K562 (cell line): Measurements from ENCODE around the gene TNIK. TPM values are rescaled to one million over a fixed set of nuclear protein-coding genes. Genes with fewer than 3 reads are reported as not detected.
A peak's percentile ranks its signal among the peaks of the same experiment; 100 is the strongest.

Experiments used
- BCL6 ChIP-seq: fragments of 250-450 bp; sonication (Bioruptor Pico); IDR thresholded peaks from 2 replicates; pipeline ENCODE4 v1.4.0; 2020
- C11orf30 ChIP-seq: fragments of 450-650 bp; IDR thresholded peaks from 2 replicates; pipeline ENCODE4 v1.6.1; 2016; ENCODE audit warnings: low read depth, mild to moderate bottlenecking
- HDAC8 ChIP-seq: fragments of 450-650 bp; IDR thresholded peaks from 2 replicates; pipeline ENCODE4 v1.6.1; 2016; ENCODE audit warnings: mild to moderate bottlenecking, missing genetic modification characterization, moderate library complexity, missing compliant biosample characterization
- KDM4B ChIP-seq, 2 experiments: fragments of 450-650 bp in 1 of 2; sonication (generic) in 1 of 2; IDR thresholded peaks; 2 replicates each; pipeline ENCODE4 v1.6.1; 2016 to 2017; ENCODE audit warnings: borderline replicate concordance in 2 of 2, antibody characterized with exemption in 1 of 2, low read depth in 1 of 2, mild to moderate bottlenecking in 1 of 2
- KLF10 ChIP-seq: fragments of 250-450 bp; sonication (Bioruptor Pico); IDR thresholded peaks from 2 replicates; pipeline ENCODE4 v1.6.1; 2021; ENCODE audit warnings: matching md5 sums
- MAFK ChIP-seq: IDR thresholded peaks from 2 replicates; pipeline ENCODE4 v1.6.1; 2011; ENCODE audit warnings: low read length, improper control_type of control experiment
- NBN ChIP-seq: fragments of 450-650 bp; IDR thresholded peaks from 2 replicates; pipeline ENCODE4 v1.6.1; 2016; ENCODE audit warnings: low read depth, mild to moderate bottlenecking
- POLR2AphosphoS2 ChIP-seq: IDR thresholded peaks from 2 replicates; pipeline ENCODE4 v1.6.1; 2012; ENCODE audit warnings: low read length, improper control_type of control experiment
- SAFB2 ChIP-seq: fragments of 200-400 bp; formaldehyde crosslinking; IDR thresholded peaks from 2 replicates; pipeline ENCODE4 v1.6.1; 2018; ENCODE audit warnings: borderline replicate concordance, low read length, low read depth, moderate library complexity; ENCODE audit not compliant: severe bottlenecking
- SMARCE1 ChIP-seq: fragments of 450-650 bp; IDR thresholded peaks from 2 replicates; pipeline ENCODE4 v1.7.1; 2016; ENCODE audit warnings: mild to moderate bottlenecking
- SMC3 ChIP-seq: conservative IDR thresholded peaks from 2 replicates; pipeline ENCODE4 v1.6.1; 2011; ENCODE audit warnings: low read depth, low read length, improper control_type of control experiment; ENCODE audit not compliant: insufficient read depth
- SPI1 ChIP-seq: IDR thresholded peaks from 2 replicates; pipeline ENCODE4 v1.6.1; 2011; ENCODE audit warnings: low read depth, low read length, control low read depth, borderline replicate concordance
- SRF ChIP-seq, 2 experiments: fragments of 250-450, 450-650 bp in 1 of 2; sonication (Bioruptor Pico) in 1 of 2; sonication (generic) in 1 of 2; formaldehyde crosslinking; IDR thresholded peaks; 2 replicates each; pipeline versions ENCODE4 v1.5.0 to v1.5.1; 2020 to 2022; ENCODE audit warnings: mild to moderate bottlenecking in 1 of 2, missing genetic modification reagents in 1 of 2
- TCFL5 ChIP-seq: fragments of 250-450 bp; sonication (Bioruptor Pico); conservative IDR thresholded peaks from 2 replicates; pipeline ENCODE4 v1.6.1; 2021; ENCODE audit warnings: mild to moderate bottlenecking, moderate library complexity, matching md5 sums
- YBX1 ChIP-seq: fragments of 450-650 bp; IDR thresholded peaks from 2 replicates; pipeline ENCODE4 v1.7.1; 2016; ENCODE audit warnings: mild to moderate bottlenecking
- polyA plus RNA-seq, 8 experiments: library from polyadenylated mRNA; depleted of rRNA in 4 of 8; stranded (reverse) in 5 of 8; unstranded in 3 of 8; fragments of >200 nt; fragmentation: Nextera tagmentation in 2 of 8; fragmentation: Illumina TruSeq in 1 of 8; extraction: Ambion mirVana in 2 of 8; extraction: Trizol in 1 of 8; gene quantifications; 2 replicates each; pipeline versions ENCODE4 v1.2.1 to v1.2.3, GENCODE V29; 2011 to 2014; ENCODE audit warnings: inconsistent platforms in 1 of 8, missing spikeins in 1 of 8
- total RNA-seq, 7 experiments: library from RNA; depleted of rRNA in 6 of 7; stranded (reverse); fragments of >200 nt in 6 of 7; fragmentation: Illumina TruSeq in 2 of 7; extraction: Trizol in 2 of 7; gene quantifications; 2 replicates each; pipeline versions ENCODE4 v1.2.1 to v1.2.3, GENCODE V29; 2011 to 2021; ENCODE audit warnings: low replicate concordance in 1 of 7
- TF ChIP-seq, protein P1 (sequence below): fragments of 200-600 bp; sonication (generic); IDR thresholded peaks from one replicate; pipeline ENCODE4 v1.6.1; 2012; ENCODE audit warnings: mild to moderate bottlenecking, low read depth, low read length, inconsistent platforms
- TF ChIP-seq, protein P2 (sequence below): fragments of 250-450 bp; sonication (Bioruptor Pico); IDR thresholded peaks from 2 replicates; pipeline ENCODE4 v1.5.0; 2021

The TNIK gene
- total and polyA plus RNA-seq, 9 of the 15 experiments (the other 6 are each of a cell fraction or from before 2014, with no cell fraction given), result 6.6 to 39.0 (median 24.7) TPM

DNA sequence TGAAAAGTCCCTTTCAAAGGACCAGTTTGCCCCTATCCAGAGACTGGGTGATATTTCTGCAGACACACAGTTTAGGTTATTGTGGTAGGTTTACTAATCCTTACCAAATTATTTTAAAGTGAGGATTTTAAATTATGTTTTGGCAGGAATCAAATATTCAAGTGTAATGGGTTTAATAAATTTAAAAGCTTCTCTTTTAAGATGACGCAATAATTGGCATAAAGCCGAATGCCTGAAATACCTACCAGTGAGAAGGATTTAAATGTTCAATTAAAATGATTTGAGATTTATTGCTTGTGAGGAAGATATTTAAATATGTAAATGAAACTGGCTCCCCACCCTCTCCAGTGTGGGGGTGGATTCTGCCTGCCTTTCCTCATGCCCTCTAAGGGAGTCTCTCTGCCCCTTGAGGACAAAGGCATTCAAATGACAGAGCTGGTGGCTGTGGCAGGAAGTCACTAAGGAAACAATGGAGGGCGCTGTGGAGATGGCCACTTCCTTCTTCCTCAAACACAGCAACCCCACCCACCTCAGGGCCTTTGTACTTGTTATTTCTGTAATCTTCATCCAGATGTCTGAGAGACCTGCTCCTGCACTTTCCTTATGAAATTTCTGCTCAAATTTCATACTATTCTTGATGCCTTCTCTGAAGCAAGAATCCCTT, 131.7 kb downstream of the TNIK start (continued):
- TF ChIP-seq, protein P1, sequence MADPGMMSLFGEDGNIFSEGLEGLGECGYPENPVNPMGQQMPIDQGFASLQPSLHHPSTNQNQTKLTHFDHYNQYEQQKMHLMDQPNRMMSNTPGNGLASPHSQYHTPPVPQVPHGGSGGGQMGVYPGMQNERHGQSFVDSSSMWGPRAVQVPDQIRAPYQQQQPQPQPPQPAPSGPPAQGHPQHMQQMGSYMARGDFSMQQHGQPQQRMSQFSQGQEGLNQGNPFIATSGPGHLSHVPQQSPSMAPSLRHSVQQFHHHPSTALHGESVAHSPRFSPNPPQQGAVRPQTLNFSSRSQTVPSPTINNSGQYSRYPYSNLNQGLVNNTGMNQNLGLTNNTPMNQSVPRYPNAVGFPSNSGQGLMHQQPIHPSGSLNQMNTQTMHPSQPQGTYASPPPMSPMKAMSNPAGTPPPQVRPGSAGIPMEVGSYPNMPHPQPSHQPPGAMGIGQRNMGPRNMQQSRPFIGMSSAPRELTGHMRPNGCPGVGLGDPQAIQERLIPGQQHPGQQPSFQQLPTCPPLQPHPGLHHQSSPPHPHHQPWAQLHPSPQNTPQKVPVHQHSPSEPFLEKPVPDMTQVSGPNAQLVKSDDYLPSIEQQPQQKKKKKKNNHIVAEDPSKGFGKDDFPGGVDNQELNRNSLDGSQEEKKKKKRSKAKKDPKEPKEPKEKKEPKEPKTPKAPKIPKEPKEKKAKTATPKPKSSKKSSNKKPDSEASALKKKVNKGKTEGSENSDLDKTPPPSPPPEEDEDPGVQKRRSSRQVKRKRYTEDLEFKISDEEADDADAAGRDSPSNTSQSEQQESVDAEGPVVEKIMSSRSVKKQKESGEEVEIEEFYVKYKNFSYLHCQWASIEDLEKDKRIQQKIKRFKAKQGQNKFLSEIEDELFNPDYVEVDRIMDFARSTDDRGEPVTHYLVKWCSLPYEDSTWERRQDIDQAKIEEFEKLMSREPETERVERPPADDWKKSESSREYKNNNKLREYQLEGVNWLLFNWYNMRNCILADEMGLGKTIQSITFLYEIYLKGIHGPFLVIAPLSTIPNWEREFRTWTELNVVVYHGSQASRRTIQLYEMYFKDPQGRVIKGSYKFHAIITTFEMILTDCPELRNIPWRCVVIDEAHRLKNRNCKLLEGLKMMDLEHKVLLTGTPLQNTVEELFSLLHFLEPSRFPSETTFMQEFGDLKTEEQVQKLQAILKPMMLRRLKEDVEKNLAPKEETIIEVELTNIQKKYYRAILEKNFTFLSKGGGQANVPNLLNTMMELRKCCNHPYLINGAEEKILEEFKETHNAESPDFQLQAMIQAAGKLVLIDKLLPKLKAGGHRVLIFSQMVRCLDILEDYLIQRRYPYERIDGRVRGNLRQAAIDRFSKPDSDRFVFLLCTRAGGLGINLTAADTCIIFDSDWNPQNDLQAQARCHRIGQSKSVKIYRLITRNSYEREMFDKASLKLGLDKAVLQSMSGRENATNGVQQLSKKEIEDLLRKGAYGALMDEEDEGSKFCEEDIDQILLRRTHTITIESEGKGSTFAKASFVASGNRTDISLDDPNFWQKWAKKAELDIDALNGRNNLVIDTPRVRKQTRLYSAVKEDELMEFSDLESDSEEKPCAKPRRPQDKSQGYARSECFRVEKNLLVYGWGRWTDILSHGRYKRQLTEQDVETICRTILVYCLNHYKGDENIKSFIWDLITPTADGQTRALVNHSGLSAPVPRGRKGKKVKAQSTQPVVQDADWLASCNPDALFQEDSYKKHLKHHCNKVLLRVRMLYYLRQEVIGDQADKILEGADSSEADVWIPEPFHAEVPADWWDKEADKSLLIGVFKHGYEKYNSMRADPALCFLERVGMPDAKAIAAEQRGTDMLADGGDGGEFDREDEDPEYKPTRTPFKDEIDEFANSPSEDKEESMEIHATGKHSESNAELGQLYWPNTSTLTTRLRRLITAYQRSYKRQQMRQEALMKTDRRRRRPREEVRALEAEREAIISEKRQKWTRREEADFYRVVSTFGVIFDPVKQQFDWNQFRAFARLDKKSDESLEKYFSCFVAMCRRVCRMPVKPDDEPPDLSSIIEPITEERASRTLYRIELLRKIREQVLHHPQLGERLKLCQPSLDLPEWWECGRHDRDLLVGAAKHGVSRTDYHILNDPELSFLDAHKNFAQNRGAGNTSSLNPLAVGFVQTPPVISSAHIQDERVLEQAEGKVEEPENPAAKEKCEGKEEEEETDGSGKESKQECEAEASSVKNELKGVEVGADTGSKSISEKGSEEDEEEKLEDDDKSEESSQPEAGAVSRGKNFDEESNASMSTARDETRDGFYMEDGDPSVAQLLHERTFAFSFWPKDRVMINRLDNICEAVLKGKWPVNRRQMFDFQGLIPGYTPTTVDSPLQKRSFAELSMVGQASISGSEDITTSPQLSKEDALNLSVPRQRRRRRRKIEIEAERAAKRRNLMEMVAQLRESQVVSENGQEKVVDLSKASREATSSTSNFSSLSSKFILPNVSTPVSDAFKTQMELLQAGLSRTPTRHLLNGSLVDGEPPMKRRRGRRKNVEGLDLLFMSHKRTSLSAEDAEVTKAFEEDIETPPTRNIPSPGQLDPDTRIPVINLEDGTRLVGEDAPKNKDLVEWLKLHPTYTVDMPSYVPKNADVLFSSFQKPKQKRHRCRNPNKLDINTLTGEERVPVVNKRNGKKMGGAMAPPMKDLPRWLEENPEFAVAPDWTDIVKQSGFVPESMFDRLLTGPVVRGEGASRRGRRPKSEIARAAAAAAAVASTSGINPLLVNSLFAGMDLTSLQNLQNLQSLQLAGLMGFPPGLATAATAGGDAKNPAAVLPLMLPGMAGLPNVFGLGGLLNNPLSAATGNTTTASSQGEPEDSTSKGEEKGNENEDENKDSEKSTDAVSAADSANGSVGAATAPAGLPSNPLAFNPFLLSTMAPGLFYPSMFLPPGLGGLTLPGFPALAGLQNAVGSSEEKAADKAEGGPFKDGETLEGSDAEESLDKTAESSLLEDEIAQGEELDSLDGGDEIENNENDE, result no peak
- TF ChIP-seq SRF (CRISPR knock-in tag; IDR thresholded peaks at IDR 0.05), result no peak
- no peak for TF ChIP-seq TCFL5 (CRISPR knock-in tag)
- TF ChIP-seq SAFB2, result no peak
- TF ChIP-seq HDAC8 (tag), result no peak
- no peak for TF ChIP-seq POLR2AphosphoS2
- TF ChIP-seq NBN, result peak; percentile 45; the same call in 1 of the 2 replicates
- TF ChIP-seq, protein P2, sequence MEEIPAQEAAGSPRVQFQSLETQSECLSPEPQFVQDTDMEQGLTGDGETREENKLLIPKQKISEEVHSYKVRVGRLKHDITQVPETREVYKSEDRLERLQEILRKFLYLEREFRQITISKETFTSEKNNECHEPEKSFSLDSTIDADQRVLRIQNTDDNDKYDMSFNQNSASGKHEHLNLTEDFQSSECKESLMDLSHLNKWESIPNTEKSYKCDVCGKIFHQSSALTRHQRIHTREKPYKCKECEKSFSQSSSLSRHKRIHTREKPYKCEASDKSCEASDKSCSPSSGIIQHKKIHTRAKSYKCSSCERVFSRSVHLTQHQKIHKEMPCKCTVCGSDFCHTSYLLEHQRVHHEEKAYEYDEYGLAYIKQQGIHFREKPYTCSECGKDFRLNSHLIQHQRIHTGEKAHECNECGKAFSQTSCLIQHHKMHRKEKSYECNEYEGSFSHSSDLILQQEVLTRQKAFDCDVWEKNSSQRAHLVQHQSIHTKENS (CRISPR knock-in tag), result no peak
- no peak for TF ChIP-seq C11orf30
- TF ChIP-seq BCL6 (CRISPR knock-in tag), result no peak
- peak; percentile 34; the same call in 1 of the 2 replicates for TF ChIP-seq SMC3
- TF ChIP-seq YBX1, result no peak
- peak; percentile 20; the same call in 1 of the 2 replicates for TF ChIP-seq SMARCE1
- TF ChIP-seq SPI1, result peak; percentile 92
- TF ChIP-seq MAFK, result no peak
- TF ChIP-seq KDM4B (IDR thresholded peaks at IDR 0.05; ENCODE audit: borderline replicate concordance in 2 of 2, low read depth in 1 of 2), result no peak
- TF ChIP-seq KLF10 (CRISPR knock-in tag), result no peak
